GM19025 (cell line): ENCODE data around the gene SOS1.
A peak's percentile ranks its signal among the peaks of the same experiment; 100 is the strongest.

ENCODE experiments used
- ATAC-seq: cut with Tn5 transposase; IDR thresholded peaks from one replicate; pipeline ENCODE4 v1.9.1; 2021; ENCODE audit warnings: mild to moderate bottlenecking, low read depth, moderate library complexity; ENCODE audit not compliant: unreplicated experiment

The SOS1 gene

DNA sequence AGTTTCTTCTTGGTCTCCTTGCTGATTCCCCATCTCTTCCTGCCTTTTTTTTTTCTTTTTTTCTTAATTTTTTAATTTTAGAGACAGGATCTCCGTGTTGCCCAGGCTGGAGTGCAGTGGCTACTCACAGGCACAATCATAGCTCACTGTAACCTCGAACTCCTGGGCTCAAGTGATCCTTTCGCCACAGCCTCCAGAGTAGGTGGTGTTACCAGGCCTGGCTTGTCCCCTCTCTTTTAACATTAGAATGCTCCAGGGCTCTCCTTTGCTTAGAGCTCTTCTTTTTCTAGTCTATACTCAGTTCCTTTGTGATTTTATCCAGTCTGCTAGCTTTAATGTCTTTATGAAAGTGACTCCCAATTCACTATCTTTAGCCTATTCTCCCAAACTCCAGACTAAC is 141.9 kb downstream of the SOS1 start:
- ATAC-seq: no peak

DNA sequence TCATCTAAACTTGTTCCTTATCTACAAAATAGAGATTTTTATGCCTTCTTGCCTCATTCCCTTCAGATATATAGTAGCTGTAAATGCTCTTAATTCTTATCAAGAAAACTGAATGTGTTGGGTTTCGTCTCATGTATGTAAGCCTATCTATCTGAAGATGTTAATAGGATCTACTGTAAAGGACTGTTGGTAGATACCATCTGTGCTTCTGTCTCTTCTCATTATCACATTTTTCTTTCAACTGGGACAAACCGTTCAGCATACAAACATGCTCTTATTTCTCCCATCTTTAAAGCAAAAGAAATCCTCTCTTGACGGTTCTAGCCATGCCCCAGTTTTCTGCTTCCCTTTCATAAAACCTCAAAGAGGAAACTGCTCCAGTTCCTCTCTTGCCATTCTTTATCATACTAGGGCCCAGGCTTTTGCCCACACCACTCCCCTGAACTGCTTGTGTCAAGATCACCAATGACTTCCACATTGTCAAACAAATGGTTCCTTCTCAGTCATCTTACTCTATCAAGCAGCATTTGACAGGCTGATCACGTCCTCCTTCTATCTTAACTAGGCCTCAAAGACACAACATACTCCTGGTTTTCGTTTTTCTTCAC is 142.5 kb downstream of the SOS1 start:
- no peak for ATAC-seq

DNA sequence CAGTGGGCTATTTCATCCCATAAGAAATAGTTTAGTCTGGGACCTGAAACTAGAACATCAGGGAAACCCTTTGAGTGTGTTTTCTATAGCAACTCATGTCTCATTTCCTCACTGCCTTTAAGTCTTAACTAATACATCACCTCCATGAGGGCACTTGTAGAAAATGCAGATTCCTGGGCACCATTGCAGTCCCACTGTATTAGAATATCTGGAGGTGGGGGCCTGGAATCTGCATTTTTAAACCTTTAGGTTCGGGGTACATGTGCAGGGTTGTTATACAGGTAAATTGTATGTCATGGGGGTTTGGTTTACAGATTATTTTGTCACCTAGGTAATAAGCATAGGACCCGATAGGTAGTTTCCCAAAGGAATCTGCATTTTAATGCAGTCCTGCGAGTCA is 143.8 kb downstream of the SOS1 start:
- ATAC-seq: no peak

DNA sequence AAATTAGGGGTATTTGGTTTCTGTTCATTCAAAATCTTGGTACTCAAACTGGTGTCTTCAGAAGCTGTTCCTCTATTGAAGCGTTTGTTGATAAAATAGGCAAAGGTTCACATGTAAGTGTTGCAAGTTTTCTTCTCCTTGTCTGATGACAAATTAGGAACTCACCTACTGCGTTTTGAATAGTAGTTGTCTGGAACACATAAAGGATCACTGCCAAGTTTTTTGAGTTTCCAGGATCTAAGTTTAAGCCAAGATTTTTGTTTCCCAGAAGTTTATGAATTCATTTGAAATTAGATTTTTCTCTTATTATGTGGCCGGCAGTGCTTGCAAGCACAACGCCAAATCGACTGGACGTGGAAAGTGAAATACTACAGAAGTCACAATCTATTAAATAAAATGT is 145.8 kb downstream of the SOS1 start:
- ATAC-seq: no peak

DNA sequence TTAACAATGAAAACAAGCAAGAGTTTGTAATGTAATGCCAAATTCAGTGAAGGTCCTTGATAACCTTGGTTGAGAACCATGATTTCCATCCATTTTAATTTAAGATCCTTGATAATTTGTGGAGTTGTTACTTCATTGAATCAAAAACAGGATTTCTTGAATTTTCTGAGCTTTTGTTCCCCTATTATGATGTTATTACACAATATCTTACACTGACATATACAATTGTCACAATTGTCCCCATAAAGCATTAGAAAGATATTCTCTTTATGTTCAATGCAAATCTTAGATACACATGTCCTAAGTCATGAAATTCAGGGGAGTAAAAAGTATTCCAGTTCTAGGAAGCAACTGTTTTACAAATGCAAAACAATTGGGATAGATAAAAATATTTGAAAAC is 147.6 kb downstream of the SOS1 start:
- no peak for ATAC-seq

DNA sequence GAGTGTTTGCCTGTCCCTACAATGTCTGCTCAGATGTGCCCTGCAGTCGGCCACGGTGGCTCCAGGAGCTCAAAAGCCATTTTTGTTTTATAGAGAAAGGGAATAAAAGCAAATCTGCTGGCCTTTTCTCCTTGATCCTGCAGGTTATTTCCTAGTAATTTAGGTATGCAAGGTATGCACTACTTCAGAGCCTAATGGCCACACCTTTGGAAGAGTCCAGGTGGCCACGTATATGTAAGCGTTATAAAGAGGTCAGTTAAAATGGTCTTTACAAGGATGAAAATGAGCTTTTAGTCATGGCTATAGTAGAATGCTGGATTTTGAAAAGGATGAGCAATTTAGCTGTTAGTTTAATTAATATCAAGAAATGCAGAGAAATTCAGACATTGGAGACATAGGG is 149.5 kb downstream of the SOS1 start:
- ATAC-seq: no peak

DNA sequence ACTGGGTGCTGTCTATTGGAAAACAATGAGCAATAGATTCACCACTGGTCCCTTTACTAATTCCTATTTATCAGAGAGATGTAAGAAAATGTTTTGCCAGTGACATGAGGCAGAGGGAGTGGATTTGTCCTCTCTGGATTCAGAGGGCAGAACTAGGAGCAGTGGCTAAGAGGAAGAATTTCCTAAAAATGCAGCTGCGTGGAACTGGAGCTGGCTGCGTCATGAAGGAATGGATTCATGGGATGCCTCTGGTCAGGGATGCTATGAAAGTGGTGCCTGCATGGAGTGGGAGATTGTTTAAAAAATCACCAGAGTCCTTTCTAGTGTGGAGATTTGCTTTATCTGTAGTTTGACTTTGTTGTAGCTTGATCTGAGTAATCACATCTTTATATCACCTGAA is 152.8 kb downstream of the SOS1 start:
- no peak for ATAC-seq

DNA sequence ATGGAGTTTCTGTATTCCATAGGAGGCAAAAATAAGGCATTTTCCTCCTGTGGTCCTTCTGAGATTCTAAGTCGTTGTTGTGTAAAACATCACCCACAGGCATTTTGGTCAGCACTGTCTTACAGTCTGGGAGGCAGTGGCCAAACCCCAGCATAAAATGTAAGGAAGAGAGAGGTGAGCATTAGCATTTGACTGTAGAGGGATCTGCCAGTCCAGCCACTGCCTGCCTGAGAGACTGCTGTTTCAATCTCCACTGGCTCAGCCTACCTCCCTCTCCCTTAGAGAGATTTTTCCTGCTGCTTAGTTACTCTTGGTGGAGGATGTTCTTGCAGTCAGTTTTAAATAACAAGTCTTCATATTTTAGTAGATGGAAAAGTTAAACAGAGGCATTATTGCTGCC is 154.2 kb downstream of the SOS1 start:
- ATAC-seq: no peak

DNA sequence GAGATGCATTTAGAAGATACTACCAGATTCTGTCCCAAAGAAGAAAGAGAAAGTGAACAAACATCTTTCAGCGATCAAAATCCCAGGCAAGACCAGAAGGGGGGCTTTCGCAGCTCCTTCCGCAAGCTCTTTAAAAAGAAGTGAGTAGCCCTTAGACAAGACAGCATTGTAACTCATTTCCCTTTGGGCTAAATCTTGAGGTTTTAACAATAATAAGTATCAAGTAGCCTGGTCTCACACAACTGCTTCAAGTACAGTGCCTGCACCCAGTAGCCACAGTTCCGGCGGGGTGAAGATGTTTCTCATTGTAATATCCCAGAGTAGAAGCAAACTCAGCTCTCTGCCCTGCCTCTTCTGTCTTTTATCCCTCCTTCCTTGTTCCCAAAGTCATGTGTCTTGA is 154.8 kb downstream of the SOS1 start:
- no peak for ATAC-seq

DNA sequence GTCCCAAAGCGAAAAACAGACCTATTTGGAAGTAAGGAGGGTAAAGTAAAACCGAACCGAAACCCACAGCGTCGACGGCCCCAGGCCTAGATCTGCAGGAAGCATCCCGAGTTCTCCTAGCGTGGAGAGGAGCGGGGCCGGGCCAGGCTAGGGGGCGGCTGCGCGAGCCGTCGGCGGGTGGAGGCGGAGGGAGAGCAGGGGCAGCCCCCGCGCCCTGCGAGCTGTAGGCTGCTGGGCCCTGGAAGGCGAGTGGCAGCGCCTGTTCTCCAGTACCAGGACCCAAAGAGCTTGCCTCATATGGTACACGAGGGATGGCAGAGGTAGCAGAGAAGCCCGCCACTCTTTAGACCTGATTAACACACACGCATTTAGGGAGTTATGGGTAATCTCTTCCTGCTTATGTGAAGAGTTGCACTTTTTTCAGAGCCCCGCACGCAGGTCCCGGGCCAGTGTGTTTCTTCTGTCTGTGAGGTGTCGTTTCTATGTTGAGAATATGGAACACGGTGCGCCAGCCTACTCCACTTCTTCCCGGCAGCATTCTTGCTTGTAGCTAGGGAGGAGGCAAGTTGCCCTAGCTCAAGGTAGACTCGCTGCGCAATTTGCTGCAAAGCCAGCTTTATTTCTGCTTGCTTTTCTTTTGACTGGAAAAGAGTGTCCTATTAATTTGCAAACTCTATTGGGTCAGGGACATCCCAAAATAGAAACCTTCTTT is 160.1 kb downstream of the SOS1 start:
- no peak for ATAC-seq

DNA sequence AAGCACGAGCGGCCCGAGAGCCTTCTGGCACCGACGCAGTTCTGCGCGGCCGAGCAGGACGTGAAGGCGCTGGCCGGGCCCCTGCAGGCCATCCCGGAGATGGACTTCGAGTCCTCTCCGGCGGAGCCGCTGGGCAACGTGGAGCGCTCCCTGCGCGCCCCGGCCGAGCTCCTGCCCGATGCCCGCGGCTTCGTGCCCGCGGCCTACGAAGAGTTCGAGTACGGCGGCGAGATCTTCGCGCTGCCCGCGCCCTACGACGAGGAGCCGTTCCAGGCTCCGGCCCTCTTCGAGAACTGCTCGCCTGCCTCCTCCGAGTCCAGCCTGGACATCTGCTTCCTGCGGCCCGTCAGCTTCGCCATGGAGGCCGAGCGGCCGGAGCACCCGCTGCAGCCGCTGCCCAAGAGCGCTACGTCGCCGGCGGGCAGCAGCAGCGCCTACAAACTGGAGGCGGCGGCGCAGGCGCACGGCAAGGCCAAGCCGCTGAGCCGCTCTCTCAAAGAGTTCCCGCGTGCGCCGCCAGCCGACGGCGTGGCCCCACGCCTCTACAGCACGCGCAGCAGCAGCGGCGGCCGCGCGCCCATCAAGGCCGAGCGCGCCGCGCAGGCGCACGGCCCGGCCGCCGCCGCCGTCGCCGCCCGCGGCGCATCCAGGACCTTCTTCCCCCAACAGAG is 160.8 kb downstream of the SOS1 start:
- peak; percentile 87 for ATAC-seq

DNA sequence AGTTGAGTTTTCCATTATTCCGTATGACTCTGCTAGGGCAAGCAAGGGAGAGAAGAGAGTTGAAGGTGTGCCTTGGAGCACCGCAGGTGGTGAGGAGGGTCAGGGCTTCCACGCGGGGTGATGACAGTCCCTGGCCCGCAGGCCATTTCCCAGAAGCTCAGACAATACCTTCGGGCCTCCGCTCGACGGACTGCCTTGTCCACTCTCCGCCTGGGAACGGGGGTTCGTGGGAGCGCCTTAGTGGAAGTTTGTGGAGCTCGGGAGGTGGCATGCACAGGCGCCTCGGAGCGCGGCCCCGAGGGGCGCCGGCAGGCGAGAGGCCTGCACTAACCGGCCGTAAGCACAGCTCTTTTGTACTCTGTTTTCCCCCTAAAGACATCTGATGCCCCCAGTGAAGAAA is 161.4 kb downstream of the SOS1 start:
- ATAC-seq: no peak

DNA sequence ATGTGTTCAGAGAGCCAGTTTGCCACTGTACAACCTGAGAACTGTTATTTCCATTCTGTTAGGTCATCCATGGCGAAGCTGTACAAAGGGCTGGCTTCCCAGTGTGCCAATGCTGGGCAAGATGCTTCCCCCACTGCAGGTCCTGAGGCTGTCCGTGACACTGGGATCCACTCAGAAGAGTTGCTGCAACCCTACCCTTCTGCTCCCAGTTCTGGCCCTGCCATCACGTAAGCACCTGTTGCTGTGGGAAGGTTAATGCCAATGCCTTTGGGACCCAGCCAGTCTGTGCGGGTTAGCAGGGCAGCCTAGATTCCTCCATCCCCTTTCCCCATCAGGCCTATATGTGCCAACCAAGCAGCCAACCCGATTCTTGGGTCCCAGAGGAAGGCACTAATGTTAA is 162.9 kb downstream of the SOS1 start:
- no peak for ATAC-seq

DNA sequence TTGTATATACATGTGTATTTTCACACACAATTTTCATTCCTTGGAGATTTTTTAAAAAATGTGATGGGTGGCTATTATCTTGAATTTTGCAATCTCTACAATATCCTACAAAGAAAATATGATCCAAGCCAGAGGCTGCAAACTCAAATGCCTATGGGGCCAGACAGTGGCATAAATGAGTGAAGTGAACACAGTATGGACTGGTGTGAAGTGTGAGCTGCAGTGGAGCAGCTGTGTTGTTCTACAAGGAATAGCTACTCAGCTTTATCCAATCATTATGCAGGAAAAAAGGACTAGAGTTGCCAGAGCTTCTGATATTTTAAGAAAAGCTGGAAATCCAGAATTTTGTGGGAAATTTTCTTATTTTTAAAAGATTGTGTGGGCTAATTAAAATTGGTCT is 169.1 kb downstream of the SOS1 start:
- no peak for ATAC-seq

DNA sequence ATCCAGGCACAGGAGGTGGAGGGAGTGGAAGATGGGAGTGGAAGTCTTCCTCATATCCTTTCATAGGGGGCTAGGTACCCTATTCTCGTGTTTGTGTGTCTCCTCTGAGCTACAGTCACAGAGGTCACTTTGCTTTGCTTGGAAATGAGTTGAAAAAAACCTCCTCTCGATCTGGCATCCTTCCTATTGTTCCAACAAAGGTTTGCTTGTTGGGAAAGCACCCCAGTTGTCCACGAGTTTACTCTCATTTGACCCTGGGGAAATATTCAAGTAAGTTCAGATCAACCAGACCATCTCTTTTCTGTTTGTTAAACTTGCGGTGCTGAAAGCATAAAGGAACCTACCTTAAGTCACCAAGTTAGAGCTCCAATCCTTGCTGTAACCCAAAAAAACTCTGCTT is 171.9 kb downstream of the SOS1 start:
- no peak for ATAC-seq

DNA sequence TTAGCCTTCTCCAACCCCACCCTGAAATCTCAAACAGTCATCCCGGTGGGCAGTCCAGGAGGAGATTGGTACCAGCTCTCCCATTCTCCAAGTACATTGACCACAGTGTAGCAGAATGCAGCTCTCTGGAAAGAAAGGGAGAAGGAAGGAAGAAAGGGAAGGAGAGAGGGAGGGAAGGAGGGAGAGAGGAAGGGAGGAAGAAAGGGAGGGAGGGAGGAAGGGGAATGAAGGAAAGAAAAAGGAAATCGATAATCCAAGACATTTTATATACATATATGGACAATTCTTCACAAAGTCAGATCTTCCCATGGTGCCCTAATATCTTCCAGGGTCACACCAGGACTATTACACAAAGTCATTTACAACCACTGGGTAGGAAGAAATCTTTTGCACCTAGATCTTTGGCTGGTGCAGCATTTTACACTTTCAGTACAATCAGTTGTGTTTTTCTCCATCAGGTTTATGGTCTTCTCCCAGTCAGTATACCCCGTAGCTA is 172.4 kb downstream of the SOS1 start:
- no peak for ATAC-seq

DNA sequence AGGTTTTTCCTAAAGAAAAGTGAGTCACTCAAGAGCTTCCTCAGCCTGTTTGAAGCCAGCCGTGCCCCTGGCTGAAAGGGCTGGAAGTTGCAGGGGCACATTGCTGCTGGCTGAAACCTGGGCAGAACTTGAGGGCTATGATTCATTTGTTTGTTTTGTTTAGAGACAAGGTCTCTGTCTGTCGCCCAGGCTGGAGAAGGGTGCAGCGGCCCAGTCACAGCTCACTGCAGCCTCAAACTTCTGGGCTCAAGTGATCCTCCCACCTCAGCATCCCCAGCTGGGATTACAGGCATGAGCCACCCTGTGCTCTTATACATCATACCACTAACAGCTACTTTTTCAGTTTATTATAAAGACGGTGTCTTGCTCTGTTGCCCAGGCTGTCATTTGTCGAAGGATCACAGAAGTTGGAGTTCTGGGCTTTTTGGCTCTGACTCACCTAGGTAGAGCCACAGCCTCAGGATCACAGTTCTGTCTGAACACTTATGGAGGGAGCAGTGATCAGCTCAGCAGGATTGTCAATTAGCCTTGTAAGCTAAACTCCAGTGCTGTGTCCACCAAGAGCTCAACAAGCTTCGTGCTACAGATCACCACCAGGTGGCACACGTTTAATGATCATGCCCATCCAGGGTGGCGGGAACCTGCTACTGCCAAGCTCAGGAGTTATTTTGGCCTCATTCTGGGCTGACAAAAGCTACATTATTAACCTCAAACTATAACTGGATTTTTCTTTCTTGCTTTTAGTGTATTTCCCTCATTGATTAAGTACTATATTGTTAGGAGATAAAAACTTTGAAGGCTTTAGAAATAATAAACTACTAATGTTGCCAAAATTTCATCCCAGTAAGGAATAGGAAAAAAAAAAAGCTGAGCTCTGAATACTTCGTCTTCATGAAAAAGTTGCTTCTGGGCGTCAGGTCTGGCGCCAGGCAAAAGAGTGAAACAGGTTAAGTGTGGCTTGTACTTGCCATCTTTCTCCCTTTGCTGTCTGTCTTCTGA is 173.3 kb downstream of the SOS1 start:
- ATAC-seq: no peak

DNA sequence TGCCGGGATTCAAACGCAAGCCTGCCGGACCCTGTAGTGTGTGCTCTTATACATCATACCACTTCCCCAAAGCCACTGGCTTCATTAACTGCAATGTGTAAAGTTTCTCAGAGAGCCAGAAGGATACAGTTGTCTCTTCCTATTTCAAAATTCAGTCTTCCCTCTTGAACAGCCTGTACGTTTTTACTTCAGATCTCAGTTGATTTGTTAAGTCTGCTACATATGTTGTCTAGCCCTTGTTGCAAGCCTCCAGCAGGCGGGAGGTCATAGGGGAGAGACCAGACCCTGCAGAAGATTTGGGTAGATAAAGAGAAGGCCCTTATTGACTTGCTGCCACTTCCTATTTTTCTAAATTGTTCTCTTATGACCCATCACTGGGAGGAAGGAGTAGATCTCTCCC is 174.9 kb downstream of the SOS1 start:
- ATAC-seq: no peak

DNA sequence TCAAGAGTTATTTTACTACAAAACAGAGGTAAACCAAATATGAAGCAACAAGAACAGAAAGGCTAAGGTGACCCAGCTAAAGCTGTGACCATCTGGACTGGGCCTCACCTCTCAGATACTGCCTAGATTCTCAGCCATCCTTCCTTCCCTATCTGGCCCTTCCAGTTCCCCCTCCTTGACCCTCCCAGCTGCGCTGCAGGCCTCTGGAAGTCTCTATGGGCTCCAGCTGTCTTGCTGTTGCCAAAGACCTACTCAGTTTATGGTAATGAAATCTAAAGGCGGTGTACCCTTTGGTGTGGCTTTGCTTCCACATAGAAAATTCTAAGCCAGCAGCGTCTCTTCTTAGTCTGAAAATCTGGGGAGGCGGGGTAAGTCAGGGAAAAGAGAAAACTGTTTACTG is 175.5 kb downstream of the SOS1 start:
- no peak for ATAC-seq

DNA sequence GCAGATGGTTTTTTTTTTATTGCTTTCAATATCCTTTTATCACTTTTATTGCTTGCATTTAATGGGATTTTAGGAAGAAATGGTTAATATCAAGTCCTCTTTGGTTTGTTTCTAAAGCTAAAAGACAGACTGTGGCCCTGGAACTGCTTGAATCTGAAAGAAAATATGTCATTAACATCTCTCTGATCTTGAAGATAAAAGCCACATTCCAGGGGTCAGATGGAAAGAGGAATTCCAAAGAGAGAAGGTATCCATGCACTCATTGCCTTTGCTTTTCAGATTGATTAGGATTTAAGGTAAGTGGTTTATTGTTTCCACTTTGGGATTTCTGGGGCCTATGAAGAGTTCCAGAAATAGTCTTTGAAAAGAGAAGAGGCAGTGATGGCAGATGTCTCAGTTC is 177.1 kb downstream of the SOS1 start:
- no peak for ATAC-seq

DNA sequence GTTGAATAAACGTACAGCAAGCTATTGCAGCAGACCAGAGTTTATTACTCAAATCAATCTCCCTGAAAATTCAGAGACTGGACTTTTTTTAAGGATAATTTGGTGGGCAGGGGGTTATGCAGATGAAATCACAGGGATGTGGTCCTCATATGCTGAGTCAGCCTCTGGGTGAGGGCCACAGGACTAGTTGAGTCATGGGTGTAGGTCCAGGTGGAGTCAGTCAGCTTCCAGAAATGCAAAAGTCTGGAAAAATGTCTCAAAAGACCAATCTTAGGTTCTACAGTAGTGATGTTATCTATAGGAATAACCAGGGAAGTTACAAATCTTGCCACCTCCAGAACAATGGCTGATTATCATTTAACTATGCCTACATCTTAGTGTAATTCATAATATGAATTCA is 180.1 kb downstream of the SOS1 start:
- no peak for ATAC-seq
